ENCODE results near the gene UBE2E2.

DNA sequence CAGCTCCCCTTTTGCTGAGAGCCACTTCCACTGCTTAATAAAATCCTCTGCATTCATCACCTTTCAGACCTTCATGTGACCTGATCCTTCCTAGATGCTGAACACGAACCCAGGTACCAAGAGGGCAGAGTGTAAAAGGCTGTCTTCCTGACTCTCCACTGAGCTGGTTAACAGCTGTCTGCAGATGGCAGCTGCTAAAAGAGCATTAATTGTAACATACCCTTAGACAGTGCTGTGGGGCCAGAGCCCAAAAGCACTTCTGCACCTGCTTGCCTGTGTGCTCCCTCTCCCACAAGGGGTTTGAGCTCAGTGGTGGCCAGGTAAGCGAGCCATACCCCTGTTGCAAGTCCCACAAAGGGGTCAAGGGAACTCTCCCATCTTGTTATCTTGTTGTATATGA is 187.3 kb downstream of the UBE2E2 start:
- TF ChIP-seq, protein P1, sequence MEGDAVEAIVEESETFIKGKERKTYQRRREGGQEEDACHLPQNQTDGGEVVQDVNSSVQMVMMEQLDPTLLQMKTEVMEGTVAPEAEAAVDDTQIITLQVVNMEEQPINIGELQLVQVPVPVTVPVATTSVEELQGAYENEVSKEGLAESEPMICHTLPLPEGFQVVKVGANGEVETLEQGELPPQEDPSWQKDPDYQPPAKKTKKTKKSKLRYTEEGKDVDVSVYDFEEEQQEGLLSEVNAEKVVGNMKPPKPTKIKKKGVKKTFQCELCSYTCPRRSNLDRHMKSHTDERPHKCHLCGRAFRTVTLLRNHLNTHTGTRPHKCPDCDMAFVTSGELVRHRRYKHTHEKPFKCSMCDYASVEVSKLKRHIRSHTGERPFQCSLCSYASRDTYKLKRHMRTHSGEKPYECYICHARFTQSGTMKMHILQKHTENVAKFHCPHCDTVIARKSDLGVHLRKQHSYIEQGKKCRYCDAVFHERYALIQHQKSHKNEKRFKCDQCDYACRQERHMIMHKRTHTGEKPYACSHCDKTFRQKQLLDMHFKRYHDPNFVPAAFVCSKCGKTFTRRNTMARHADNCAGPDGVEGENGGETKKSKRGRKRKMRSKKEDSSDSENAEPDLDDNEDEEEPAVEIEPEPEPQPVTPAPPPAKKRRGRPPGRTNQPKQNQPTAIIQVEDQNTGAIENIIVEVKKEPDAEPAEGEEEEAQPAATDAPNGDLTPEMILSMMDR (CRISPR knock-in tag; IDR thresholded peaks at IDR 0.05) = no peak
- TF ChIP-seq POLR2AphosphoS5 (IDR thresholded peaks at IDR 0.05; ENCODE audit: low read depth, low read length) (no peak), ZBTB4 (CRISPR knock-in tag; IDR thresholded peaks at IDR 0.05; ENCODE audit: borderline replicate concordance) (no peak)

All from HepG2 (cell line).